HG03442 (cell line): ENCODE measurements around the gene IPO9.
"Not testable (repeated sequence)": the region's sequence is repeated elsewhere in the genome, so short reads cannot be mapped to it uniquely, and the experiment has no call there.

Experiments used
- ATAC-seq: cut with Tn5 transposase; IDR thresholded peaks from one replicate; pipeline ENCODE4 v1.9.1; 2021; ENCODE audit warnings: mild to moderate bottlenecking, moderate library complexity; ENCODE audit not compliant: unreplicated experiment

IPO9 gene

GRCh38 chr1:201808633-201808990 is 20.3 kb upstream of the IPO9 start:
- no peak for ATAC-seq

GRCh38 chr1:201809876-201810275 is 19.1 kb upstream of the IPO9 start:
- no peak for ATAC-seq

GRCh38 chr1:201810466-201811216 is 18.3 kb upstream of the IPO9 start:
- ATAC-seq = no peak

DNA sequence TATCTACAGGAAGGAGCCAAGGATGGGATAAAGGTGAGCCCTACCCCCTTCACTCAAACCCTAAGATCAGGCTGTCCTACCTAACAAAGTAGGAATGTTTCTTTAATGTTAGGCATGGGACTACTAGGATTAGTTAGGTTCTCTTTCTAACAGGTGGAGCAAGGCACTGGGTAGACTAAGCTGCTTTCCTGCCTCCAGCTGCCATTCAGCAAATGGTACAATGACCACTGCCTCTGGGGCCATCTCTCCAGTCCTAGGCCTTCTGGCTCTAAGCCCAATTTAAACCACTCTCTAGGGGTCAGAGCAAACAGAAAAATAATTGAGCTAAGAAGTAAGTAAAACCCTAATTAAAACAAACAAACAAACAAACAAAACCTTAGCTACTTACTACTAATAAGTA is 15.7 kb upstream of the IPO9 start:
- no peak for ATAC-seq

- ATAC-seq = no peak
Measured at GRCh38 chr1:201816309-201816854, 12.6 kb upstream of the IPO9 start.

GRCh38 chr1:201818971-201819750 is 9.8 kb upstream of the IPO9 start:
- no peak for ATAC-seq

GRCh38 chr1:201820413-201820812 is 8.5 kb upstream of the IPO9 start:
- no peak for ATAC-seq

- no peak for ATAC-seq
Measured at GRCh38 chr1:201825245-201825644, 3.7 kb upstream of the IPO9 start.

- ATAC-seq = no peak
Measured at GRCh38 chr1:201826830-201827229, 2.1 kb upstream of the IPO9 start.

GRCh38 chr1:201827321-201828216 is 1.4 kb upstream of the IPO9 start:
- ATAC-seq = no peak

DNA sequence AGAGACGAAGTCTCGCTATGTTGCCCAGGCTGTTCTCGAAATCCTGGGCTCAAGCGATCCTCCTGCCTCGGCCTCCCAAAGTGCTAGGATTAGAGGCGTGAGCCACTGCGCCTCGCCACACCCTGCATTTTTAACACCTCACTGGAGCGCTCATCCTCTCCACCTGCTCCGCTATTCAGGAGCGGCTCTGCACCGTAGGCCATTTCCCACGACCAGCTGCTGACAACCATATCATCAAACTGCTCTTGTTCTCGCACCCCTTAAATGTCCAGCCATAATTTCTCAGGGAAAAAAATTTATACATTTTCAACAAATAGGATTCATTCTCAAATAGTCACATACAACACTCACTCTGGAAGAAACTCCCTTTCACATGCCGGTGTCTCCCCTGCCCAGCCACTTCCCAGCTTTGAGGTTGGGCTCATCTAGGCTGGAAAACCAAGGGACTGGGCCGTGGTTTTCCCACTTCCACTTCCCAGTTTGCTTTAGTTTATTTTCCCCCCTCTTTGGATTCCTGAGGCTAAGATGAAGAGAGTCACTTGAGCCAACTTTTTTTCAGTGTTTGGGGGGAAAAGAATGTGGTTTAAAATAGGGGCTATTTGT is 639 bp upstream of the IPO9 start:
- no peak for ATAC-seq

GRCh38 chr1:201831371-201831770 is 2.4 kb downstream of the IPO9 start:
- no peak for ATAC-seq

DNA sequence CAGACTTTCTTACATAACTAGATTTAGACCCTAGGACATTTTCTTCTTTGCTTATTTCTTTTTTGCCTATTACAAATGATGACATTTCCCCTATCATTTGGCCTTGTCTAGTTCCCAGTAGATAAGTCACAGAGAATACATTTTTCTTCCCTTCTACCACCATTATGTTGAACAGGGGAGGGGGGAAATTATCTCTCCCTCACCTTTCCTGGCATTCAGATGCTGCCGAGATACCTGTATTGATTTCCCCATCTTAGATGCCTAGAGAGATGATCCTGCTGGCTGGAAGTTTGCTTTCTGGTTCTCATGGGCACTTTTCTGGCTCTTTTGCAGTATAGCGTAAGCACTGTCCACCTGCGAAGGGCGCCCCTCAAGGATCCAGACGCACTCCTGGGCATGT is 5.7 kb downstream of the IPO9 start:
- ATAC-seq = no peak

- ATAC-seq = no peak
Measured at GRCh38 chr1:201838381-201838780, 9.4 kb downstream of the IPO9 start.

- not testable (repeated sequence) for ATAC-seq
Measured at GRCh38 chr1:201839089-201839488, 10.1 kb downstream of the IPO9 start.

GRCh38 chr1:201840055-201840454 is 11.1 kb downstream of the IPO9 start:
- no peak for ATAC-seq

- no peak for ATAC-seq
Measured at GRCh38 chr1:201840490-201840889, 11.5 kb downstream of the IPO9 start.

- no peak for ATAC-seq
Measured at GRCh38 chr1:201841265-201841912, 12.4 kb downstream of the IPO9 start.

DNA sequence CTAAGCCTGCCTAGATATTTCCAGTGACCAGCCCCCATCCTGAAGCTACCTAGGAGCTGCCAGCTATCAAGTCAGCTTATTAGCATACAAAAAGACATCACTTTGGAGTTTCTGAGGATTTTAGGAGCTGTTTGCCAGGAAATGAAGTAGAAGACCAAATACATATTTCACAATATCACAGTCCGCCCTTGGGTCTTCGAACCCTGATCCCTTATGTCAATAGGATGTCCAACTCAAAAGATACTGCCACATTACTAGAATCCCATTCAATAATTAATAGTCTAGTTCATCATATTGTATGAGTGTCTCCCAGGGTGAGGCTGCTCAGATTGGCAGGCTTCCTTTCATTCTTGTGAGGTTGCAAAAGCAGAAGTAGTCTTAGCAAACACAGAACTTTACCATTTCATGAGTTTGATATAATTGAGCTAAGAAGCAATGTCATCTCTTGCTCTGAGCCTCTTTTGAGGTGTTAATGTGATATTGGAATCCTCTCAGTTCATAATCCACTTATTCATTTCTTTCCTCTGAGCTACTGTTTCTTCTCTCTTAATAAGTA is 13.6 kb downstream of the IPO9 start:
- ATAC-seq = no peak
